Measurements from ENCODE around the gene MS4A18.
"Not testable (repeated sequence)": the region's sequence is repeated elsewhere in the genome, so short reads cannot be mapped to it uniquely, and the experiment has no call there.

Gene MS4A18

GRCh38 chr11:60739114-60739513 lies 14.6 kb downstream of the MS4A18 start:
- no peak for DNase-seq (ENCODE audit: low spot score)

GRCh38 chr11:60740573-60740972 lies 16.1 kb downstream of the MS4A18 start:
- no peak for DNase-seq (ENCODE audit: low spot score)

- DNase-seq (ENCODE audit: low spot score) = no peak
These were observed 16.9 kb downstream of the MS4A18 start for GRCh38 chr11:60741421-60741820.

GRCh38 chr11:60743058-60743457 lies 18.5 kb downstream of the MS4A18 start:
- no peak for DNase-seq (ENCODE audit: low spot score)

- DNase-seq (ENCODE audit: low spot score) = no peak
These were observed 19.6 kb downstream of the MS4A18 start for GRCh38 chr11:60744114-60744513.

- no peak for DNase-seq (ENCODE audit: low spot score)
These were observed 22.9 kb downstream of the MS4A18 start for GRCh38 chr11:60747359-60747873.

DNA sequence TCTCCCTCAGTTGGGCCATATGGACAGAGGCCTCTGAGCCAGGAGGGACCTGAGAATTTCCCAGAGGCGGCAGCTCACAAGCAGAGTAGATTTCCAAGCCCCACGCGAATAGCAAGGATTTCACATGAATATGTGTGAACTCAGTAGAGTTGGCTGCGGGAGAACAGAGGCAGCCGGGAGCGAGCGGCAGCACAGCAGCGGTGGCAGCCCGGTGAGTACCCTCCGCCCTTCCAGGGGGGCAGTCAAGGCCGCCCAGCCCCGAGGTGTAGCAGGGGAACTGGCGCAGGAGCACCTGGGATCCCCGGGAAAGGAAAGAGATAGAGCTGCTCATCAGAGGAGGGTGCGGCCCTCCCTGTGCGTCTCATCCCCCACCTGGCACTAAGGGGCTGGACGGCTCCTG lies 23.7 kb downstream of the MS4A18 start:
- no peak for DNase-seq (ENCODE audit: low spot score)

GRCh38 chr11:60748821-60749220 lies 24.3 kb downstream of the MS4A18 start:
- no peak for DNase-seq (ENCODE audit: low spot score)

- no peak for DNase-seq (ENCODE audit: low spot score)
These were observed 26.4 kb downstream of the MS4A18 start for GRCh38 chr11:60750911-60751310.

DNA sequence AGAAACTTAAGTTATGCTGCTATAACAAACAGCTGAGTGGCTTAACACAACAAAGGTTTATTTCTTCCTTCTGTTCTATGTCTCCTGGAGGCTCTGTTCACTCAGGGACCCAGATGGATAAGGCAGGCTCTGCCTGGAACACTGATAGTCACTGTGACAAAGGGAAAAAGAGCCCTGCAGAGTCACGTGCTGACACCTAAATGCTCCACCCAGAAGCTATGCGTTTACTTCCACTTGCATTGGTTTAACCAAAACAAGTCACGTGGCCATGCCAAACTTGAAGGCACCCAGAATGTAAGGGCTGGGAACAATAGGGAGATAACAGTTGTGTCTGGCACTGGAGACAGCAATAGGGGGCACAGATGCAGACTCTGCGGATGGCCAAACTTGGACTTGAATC lies 28.8 kb downstream of the MS4A18 start:
- no peak for DNase-seq (ENCODE audit: low spot score)

GRCh38 chr11:60754887-60755286 lies 30.4 kb downstream of the MS4A18 start:
- no peak for DNase-seq (ENCODE audit: low spot score)

DNA sequence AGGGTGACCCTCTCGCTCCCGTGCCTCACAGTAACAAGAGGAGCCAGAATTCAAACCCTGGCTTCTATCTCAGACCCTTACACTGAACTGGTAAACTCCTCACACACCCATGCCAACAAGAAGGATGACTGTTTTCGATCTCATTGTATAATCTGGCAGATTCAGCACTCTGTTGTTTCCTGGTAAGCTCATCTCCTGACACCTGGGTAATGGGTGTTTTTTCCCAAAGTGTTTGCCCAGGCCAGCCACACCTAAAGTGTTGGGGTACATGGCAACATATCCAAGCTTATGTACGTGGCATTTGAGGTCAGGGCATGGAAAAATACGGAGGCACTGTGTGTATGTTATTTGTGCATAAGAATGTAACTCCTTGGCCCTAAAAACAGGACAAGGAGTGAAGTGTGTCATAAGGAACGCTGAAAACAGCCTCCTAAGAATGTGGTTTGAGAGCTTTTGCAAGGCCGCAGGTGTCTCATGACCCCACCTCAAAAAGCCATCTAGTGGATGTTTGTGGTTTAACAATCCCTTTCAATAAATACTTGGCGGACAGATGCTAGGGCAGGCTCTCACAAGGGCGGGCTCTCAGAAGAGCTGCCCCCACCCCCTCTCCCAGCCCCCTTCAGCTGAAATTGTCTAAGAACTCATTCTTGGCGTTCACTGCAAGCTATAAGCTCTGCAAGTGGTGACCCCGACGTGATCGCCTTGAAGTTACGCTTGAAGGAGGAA lies 31.9 kb downstream of the MS4A18 start, which contains the start of gene MS4A15:
MS4A15 (plus strand) TSS at position 561 of the 726 bp plus-strand sequence. CDS start 6,867 bp downstream, outside the sequence.
- peak; percentile 32 for DNase-seq (ENCODE audit: low spot score)

DNA sequence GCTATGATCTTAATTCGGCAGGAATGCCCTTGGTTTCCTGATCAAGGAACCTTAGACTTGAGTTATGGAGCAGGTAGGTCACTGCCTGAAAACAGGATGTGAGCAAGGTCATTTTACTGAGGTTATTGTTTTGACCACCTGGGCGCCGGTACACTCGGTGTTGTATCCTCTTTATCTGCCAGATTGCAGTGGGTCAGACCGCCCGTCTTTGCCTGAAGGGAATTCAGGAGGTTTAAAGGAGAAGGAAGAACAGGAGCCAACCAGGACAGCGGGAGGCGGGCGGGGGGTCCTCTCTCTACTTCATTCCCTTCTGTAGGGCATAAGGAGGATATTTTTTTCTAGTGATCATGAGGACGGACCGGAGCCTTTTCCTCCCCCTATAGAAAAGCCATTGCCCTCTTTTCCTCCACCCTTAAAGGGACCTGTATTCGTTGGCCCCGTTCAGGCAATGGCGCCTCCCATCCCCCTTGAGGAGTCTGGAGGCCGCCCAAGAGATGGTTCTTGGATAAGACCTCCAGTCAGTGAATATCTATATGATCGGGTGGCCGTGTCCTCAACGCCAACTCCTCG lies 32.8 kb downstream of the MS4A18 start:
- DNase-seq (ENCODE audit: low spot score) = no peak

GRCh38 chr11:60758671-60759070 lies 34.2 kb downstream of the MS4A18 start:
- DNase-seq (ENCODE audit: low spot score) = not testable (repeated sequence)

DNA sequence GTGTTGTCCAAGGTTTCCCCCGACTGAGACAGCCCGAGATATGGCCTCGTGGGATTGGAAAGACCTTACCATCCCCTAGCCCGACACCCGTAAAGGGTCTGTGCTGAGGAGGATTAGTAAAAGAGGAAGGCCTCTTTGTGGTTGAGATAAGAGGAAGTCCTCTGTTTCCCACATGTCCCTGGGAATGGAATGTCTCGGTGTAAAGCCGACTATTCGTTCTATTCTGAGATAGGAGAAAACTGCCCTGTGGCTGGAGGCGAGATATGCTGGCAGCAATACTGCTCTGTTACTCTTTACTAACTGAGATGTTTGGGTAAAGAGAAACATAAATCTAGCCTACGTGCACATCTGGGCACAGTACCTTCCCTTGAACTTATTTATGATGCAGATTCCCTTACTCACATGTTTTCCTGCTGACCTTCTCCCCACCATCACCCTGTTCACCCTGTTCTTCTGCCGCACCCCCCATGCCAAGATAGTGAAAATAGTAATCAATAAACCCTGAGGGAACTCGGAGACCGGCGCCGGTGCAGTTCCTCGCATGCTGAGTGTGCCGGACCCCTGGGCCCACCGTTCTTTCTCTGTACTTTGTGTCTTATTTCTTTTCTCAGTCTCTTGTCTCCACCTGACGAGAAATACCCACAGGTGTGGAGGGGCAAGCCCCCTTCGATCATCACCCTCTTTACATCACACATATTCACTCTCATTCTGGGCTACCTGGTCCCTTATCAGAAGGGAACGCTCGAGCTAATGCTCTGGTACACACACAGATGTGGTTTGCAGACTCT lies 35.1 kb downstream of the MS4A18 start:
- DNase-seq (ENCODE audit: low spot score) = not testable (repeated sequence)

DNA sequence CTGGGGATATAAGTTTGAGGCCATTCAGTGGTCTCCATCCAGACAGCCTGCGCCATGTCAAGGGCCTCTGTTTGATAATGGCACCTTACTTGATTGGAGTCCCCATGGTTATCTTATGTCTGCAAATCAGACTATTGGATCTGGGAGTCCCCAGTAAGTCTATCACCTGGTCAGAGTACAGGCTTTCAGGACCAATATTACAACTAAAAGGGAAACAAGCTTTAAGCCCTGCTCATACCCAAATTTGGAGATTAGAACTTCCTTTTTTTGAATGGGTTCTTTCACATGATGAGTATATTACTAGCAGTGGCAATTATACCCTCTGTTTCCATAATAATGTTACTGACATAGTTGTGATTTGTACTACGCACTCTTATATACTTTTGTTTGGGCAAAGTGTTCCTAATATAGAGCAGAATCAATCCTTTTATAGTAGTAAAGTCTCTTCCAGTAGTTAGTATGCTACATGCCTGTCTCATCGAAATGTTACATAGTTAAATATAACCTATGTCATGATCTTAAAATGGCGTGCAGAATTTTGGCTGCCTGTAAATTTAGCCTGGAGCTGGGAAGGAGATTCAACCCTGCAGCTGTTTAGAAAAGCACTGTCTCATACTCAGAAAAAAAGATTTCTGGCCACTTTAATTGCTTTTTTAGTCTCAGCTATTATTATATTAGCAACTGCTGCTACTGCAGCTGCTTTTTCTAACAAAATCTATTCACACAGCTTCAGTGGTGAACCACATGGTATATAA lies 37.1 kb downstream of the MS4A18 start:
- no peak for DNase-seq (ENCODE audit: low spot score)

- DNase-seq (ENCODE audit: low spot score) = peak; percentile 24
These were observed 38.6 kb downstream of the MS4A18 start for GRCh38 chr11:60762851-60763691.

- DNase-seq (ENCODE audit: low spot score) = no peak
These were observed 39.3 kb downstream of the MS4A18 start for GRCh38 chr11:60763692-60764369.

GRCh38 chr11:60764879-60765278 lies 40.4 kb downstream of the MS4A18 start:
- no peak for DNase-seq (ENCODE audit: low spot score)

DNA sequence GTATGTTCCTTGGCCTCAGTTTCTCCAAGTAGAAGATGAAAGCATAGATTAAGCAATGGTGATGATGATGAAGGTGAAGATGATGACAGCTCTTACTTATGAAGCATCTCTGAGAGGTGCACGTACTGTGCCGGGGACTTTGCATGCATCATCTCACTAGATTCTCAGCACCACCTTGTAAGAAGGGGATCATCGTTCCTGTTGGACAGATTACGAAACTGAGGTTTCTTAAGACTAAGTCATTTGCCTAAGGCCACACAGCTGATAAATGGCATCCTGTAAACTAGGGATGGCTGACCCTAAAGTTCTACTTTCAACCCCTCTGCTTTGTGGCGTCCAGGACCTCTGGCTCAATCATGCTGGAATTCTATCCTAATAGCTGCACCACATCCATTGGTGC lies 40.8 kb downstream of the MS4A18 start:
- DNase-seq (ENCODE audit: low spot score) = no peak

DNA sequence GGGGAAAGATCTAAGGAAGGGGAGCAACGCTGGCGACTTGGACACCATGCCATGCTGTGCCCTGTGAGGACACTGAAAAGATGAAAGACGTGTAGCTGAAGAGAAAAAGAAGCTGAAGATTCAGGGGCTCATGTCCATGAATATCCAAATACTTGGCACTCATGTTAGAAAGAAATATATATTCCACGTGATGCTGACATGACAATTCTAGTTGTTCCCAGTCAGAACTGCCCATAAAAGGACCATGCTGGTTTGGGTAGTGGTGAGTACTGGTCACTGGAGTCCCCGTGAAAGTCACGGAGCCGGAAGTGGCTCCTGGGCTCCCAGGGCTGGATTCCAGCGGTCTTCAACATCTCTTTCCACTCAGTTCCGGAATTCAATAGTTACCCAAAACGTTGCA lies 42.0 kb downstream of the MS4A18 start:
- DNase-seq (ENCODE audit: low spot score) = no peak

Data from RKO (cell line).